Measurements from ENCODE around the gene MAST4. TPM values are rescaled to one million over a fixed set of nuclear protein-coding genes. Genes with fewer than 3 reads are reported as not detected.
A peak's percentile ranks its signal among the peaks of the same experiment; 100 is the strongest.

The MAST4 gene
- total and polyA plus RNA-seq, 2 of the 13 experiments (the other 11 are each of a cell fraction or from before 2014, with no cell fraction given): 3.4 to 3.7 TPM

- TF ChIP-seq, protein P1, sequence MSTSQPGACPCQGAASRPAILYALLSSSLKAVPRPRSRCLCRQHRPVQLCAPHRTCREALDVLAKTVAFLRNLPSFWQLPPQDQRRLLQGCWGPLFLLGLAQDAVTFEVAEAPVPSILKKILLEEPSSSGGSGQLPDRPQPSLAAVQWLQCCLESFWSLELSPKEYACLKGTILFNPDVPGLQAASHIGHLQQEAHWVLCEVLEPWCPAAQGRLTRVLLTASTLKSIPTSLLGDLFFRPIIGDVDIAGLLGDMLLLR (CRISPR knock-in tag; IDR thresholded peaks at IDR 0.05): no peak
- no peak for TF ChIP-seq CHD2 (IDR thresholded peaks at IDR 0.05; ENCODE audit: low read depth, low read length)
- no peak for TF ChIP-seq TMF1 (CRISPR knock-in tag; IDR thresholded peaks at IDR 0.05; ENCODE audit: low read depth)
- TF ChIP-seq ZNF616 (CRISPR knock-in tag; IDR thresholded peaks at IDR 0.05; ENCODE audit: low read depth): no peak
- TF ChIP-seq ZFP82 (CRISPR knock-in tag; IDR thresholded peaks at IDR 0.05; ENCODE audit: borderline replicate concordance): no peak
- TF ChIP-seq ZNF792 (CRISPR knock-in tag; IDR thresholded peaks at IDR 0.05): 0 out of 2 replicates have a peak, but pooled peaks have one; percentile 21
- no peak for TF ChIP-seq EZH2 (conservative IDR thresholded peaks at IDR 0.05; ENCODE audit: low read depth, low read length)
- TF ChIP-seq, protein P2, sequence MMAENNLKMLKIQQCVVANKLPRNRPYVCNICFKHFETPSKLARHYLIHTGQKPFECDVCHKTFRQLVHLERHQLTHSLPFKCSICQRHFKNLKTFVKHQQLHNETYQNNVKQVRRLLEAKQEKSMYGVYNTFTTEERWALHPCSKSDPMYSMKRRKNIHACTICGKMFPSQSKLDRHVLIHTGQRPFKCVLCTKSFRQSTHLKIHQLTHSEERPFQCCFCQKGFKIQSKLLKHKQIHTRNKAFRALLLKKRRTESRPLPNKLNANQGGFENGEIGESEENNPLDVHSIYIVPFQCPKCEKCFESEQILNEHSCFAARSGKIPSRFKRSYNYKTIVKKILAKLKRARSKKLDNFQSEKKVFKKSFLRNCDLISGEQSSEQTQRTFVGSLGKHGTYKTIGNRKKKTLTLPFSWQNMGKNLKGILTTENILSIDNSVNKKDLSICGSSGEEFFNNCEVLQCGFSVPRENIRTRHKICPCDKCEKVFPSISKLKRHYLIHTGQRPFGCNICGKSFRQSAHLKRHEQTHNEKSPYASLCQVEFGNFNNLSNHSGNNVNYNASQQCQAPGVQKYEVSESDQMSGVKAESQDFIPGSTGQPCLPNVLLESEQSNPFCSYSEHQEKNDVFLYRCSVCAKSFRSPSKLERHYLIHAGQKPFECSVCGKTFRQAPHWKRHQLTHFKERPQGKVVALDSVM (CRISPR knock-in tag; IDR thresholded peaks at IDR 0.05): peak; percentile 72
- no peak for TF ChIP-seq SALL2 (CRISPR knock-in tag; IDR thresholded peaks at IDR 0.05)
- TF ChIP-seq SIN3A (IDR thresholded peaks at IDR 0.05; ENCODE audit: borderline replicate concordance, low read depth, low read length): 0 out of 2 replicates have a peak, but pooled peaks have one; percentile 52
- TF ChIP-seq ZNF558 (CRISPR knock-in tag; IDR thresholded peaks at IDR 0.05; ENCODE audit: borderline replicate concordance): no peak
- no peak for TF ChIP-seq SMYD3 (CRISPR knock-in tag; IDR thresholded peaks at IDR 0.05)
- peak; percentile 25; the same call in 1 of the 2 replicates for TF ChIP-seq HDAC1 (CRISPR knock-in tag; IDR thresholded peaks at IDR 0.05)
- TF ChIP-seq ZNF143 (CRISPR knock-in tag; IDR thresholded peaks at IDR 0.05): peak; percentile 80
- TF ChIP-seq SRF (IDR thresholded peaks at IDR 0.05; ENCODE audit: low read depth, low read length): no peak
- no peak for TF ChIP-seq DR1 (CRISPR knock-in tag; IDR thresholded peaks at IDR 0.05)
- TF ChIP-seq SP2 (CRISPR knock-in tag; IDR thresholded peaks at IDR 0.05): no peak
- TF ChIP-seq ZMYM3 (CRISPR knock-in tag; IDR thresholded peaks at IDR 0.05): no peak
- no peak for TF ChIP-seq PRDM4 (CRISPR knock-in tag; IDR thresholded peaks at IDR 0.05; ENCODE audit: borderline replicate concordance)
- TF ChIP-seq, protein P3, sequence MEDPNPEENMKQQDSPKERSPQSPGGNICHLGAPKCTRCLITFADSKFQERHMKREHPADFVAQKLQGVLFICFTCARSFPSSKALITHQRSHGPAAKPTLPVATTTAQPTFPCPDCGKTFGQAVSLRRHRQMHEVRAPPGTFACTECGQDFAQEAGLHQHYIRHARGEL (CRISPR knock-in tag; IDR thresholded peaks at IDR 0.05): no peak
- TF ChIP-seq, protein P4, sequence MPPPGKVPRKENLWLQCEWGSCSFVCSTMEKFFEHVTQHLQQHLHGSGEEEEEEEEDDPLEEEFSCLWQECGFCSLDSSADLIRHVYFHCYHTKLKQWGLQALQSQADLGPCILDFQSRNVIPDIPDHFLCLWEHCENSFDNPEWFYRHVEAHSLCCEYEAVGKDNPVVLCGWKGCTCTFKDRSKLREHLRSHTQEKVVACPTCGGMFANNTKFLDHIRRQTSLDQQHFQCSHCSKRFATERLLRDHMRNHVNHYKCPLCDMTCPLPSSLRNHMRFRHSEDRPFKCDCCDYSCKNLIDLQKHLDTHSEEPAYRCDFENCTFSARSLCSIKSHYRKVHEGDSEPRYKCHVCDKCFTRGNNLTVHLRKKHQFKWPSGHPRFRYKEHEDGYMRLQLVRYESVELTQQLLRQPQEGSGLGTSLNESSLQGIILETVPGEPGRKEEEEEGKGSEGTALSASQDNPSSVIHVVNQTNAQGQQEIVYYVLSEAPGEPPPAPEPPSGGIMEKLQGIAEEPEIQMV (CRISPR knock-in tag; IDR thresholded peaks at IDR 0.05; ENCODE audit: low read depth): no peak
- TF ChIP-seq RNF2 (conservative IDR thresholded peaks at IDR 0.05; ENCODE audit: low read depth): no peak
- TF ChIP-seq, protein P5, sequence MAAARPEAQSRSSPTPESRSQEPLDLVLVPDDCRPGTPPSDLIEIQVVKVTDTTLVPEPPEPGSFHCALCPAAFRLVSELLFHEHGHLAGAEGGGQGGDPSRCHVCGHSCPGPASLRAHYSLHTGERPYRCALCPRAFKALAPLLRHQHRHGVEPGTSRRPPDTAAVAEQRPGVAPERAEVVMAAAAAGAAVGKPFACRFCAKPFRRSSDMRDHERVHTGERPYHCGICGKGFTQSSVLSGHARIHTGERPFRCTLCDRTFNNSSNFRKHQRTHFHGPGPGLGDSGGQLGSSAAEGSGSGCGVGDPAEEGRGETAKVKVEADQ (CRISPR knock-in tag; IDR thresholded peaks at IDR 0.05; ENCODE audit: borderline replicate concordance): no peak
Measured at GRCh38 chr5:67003935-67004729, 407.9 kb downstream of the MAST4 start (continued).

Measured in HepG2 (cell line).